Measurements from ENCODE around the gene EEPD1. TPM values are rescaled to one million over a fixed set of nuclear protein-coding genes. Genes with fewer than 3 reads are reported as not detected.
"Not testable (repeated sequence)": the region's sequence is repeated elsewhere in the genome, so short reads cannot be mapped to it uniquely, and the experiment has no call there.

Gene EEPD1
- total and polyA plus RNA-seq, 2 donors: 9.7 to 18.4 TPM

DNA sequence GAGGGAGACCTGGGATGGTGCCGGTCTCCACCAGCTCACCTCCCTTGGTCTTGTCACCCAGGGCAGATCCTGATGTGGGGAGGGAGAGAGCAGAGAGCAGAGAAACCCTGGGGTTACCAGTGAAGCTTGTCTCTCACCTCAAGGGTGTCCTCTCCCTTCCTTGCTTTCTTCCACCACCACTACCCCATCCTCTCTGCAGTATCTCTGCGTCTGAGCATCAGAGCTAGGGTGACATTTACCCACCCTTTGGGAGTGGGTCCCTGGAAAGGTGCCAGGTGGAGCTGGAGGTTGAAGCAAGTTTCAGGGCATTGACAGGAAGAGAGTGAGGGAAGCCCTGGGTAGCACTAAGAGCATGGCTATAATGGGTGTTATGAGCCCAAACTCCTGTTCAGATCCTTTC, 161.4 kb downstream of the EEPD1 start:
- no peaks in the 10 kb centered on the region for H3K36me3 ChIP-seq (ENCODE audit: insufficient read depth)
- DNase-seq (ENCODE audit: extremely low spot score): no peak
- H3K4me1 ChIP-seq (ENCODE audit: insufficient read depth): no peaks in the 10 kb centered on the region
- 95% methylated on average over 2 of the region's 2 CpGs for WGBS
- no peak overlapping the region for H3K27ac ChIP-seq (ENCODE audit: low read depth)
- no peak overlapping the region for H3K4me3 ChIP-seq (ENCODE audit: low read depth, low read length)

GRCh38 chr7:36315309-36315944, 162.4 kb downstream of the EEPD1 start:
- DNase-seq (ENCODE audit: extremely low spot score): no peak
- no peak overlapping the region for H3K27ac ChIP-seq (ENCODE audit: low read depth)
- H3K4me1 ChIP-seq (ENCODE audit: insufficient read depth): no peaks in the 10 kb centered on the region
- H3K4me3 ChIP-seq (ENCODE audit: low read depth, low read length): no peak overlapping the region
- no peaks in the 10 kb centered on the region for H3K36me3 ChIP-seq (ENCODE audit: insufficient read depth)
- WGBS: 77% methylated on average over 9 of the region's 9 CpGs

DNA sequence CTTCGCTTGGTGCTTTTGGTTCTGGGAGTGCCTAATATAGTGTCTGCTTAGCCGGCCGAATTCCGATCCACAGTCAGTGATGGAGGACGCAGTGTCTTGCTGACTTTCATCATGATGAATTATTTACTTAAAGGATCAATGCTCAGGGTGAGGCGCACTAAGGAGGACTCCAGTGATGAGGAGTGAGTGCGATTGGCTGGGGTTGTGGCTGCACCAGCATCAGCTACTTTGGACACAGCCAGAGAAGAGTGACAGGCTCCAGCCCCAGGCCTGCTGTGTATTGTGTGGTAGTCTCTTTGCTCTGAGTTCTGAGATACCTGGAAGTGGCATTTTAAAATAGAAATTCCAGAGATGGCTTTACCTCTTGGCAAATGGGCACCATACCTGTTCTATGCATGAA, 163.3 kb downstream of the EEPD1 start:
- no peak for DNase-seq (ENCODE audit: extremely low spot score)
- Histone ChIP-seq H3K4me1 (ENCODE audit: insufficient read depth) (no peaks in the 10 kb centered on the region), H3K36me3 (ENCODE audit: insufficient read depth) (no peaks in the 10 kb centered on the region), H3K27ac (ENCODE audit: low read depth) (no peak overlapping the region), H3K4me3 (ENCODE audit: low read depth, low read length) (no peak overlapping the region)
- WGBS: 96% methylated on average over 7 of the region's 7 CpGs

- 94% methylated on average over 1 of the region's 1 CpG for WGBS
Observed at GRCh38 chr7:36317276-36317675, 164.2 kb downstream of the EEPD1 start.

DNA sequence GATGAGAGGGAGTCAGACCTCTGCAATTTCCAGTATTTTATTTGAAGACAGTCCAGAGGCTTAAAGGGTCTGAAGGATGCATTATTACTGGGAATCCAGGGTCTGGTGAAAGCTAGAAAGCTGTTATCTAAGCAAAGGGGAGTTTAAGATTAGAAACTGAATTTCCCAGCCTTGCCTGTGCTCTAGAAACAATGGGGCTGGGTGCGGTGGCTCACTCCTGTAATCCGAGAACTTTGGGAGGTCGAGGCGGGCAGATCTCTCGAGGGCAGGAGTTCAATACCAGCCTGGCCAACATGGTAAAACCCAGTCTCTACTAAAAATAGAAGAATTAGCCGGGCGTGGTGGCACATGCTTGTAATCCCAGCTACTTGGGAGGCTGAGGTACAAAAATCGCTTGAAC, 165.1 kb downstream of the EEPD1 start:
- Histone ChIP-seq H3K4me1 (ENCODE audit: insufficient read depth) (no peaks in the 10 kb centered on the region), H3K4me3 (ENCODE audit: low read depth, low read length) (no peak overlapping the region), H3K36me3 (ENCODE audit: insufficient read depth) (no peaks in the 10 kb centered on the region), H3K27ac (ENCODE audit: low read depth) (no peak overlapping the region)
- 86% methylated on average over 8 of the region's 8 CpGs for WGBS
- DNase-seq (ENCODE audit: extremely low spot score): no peak

More at GRCh38 chr7:36317276-36317675, 164.2 kb downstream of the EEPD1 start:
- no peaks in the 10 kb centered on the region for H3K36me3 ChIP-seq (ENCODE audit: insufficient read depth)
- no peak for DNase-seq (ENCODE audit: extremely low spot score)
- no peaks in the 10 kb centered on the region for H3K4me1 ChIP-seq (ENCODE audit: insufficient read depth)
- no peak overlapping the region for H3K4me3 ChIP-seq (ENCODE audit: low read depth, low read length)
- no peak overlapping the region for H3K27ac ChIP-seq (ENCODE audit: low read depth)

DNA sequence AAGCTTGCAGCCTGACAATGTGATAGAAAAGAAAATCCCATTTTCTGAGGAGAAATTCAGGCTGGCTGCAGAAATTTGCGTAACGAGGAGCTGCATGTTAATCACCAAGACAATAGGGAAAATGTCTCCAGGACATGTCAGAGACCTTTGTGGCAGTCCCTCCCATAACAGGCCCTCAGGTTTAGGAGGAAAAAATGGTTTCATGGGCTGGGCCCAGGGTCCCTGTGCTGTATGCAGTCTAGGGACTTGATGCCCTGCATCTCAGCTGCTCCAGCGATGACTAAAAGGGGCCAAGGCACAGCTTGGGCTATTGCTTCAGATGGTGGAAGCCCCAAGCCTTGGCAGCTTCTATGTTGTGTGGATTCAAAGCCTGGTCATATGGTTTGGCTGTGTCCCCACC, 168.2 kb downstream of the EEPD1 start:
- DNase-seq (ENCODE audit: extremely low spot score); H3K36me3 ChIP-seq (ENCODE audit: insufficient read depth): not testable (repeated sequence)
- 96% methylated on average over 3 of the region's 3 CpGs for WGBS

DNA sequence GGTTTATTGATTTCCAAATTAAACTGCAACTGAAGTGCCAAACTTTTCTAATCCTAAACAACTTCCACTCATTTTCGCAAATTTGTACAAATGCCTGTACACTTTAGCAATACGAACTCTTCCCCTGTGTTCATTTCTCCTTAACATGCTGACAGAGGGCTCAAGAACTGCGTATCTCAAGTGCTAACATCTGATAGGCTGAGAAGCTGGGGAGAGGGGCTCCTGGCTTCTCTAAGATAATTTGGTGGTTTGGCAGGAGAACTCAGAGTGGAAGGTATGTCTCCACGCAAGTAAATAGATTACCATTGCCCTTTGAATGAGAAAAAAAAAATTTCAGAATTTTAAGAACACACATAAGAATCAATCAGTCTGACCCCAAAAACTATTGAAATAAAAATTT, 183.3 kb downstream of the EEPD1 start:
- 87% methylated on average over 4 of the region's 4 CpGs for WGBS
- DNase-seq (ENCODE audit: extremely low spot score): no peak
- Histone ChIP-seq H3K4me1 (ENCODE audit: insufficient read depth) (no peaks in the 10 kb centered on the region), H3K27ac (ENCODE audit: low read depth) (no peak overlapping the region), H3K4me3 (ENCODE audit: low read depth, low read length) (no peak overlapping the region), H3K36me3 (ENCODE audit: insufficient read depth) (no peaks in the 10 kb centered on the region)

More for the DNA sequence above, 168.2 kb downstream of the EEPD1 start:
- not testable (repeated sequence) for H3K4me3 ChIP-seq (ENCODE audit: low read depth, low read length); H3K27ac ChIP-seq (ENCODE audit: low read depth); H3K4me1 ChIP-seq (ENCODE audit: insufficient read depth)

DNA sequence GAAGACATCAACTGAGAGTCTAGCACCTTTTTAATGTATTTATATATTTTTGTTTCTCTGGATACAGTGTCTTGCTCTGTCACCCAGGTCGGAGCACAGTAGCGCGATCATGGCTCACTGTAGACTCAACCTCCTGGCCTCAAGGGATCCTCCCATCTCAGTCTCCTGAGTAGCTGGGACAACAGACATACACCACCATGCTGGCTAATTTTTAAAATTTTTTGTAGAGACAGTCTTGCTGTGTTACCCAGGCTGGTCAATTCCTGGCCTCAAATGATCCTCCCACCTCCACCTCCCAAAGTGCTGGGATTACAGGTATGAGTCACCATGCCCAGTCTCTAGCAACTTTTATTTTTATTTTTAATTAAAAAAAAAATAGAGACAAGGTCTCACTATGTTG, 185.2 kb downstream of the EEPD1 start:
- no peak for DNase-seq (ENCODE audit: extremely low spot score)
- Histone ChIP-seq H3K27ac (ENCODE audit: low read depth) (no peak overlapping the region), H3K4me3 (ENCODE audit: low read depth, low read length) (no peak overlapping the region), H3K4me1 (ENCODE audit: insufficient read depth) (no peaks in the 10 kb centered on the region), H3K36me3 (ENCODE audit: insufficient read depth) (no peaks in the 10 kb centered on the region)
- WGBS: 99% methylated on average over 3 of the region's 3 CpGs

DNA sequence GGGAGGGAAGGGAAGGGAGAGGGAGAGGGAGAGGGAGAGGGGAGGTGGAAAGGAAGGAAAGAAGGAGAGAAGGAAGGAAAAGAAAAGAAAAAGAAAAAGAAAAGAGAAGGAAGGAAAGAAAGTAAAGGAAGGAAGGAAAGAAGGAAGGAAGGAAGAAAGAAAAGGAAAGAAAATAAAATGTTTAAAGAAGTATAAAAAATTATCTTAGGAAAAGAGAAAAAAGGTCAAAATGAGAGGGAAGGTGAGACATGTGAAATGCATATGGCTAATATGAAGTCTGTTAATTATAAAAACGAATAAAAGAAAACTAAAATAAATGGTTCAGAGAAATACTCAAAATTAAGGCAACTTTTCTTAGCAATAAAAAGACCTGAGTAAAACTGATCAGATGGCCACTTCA, 190.5 kb downstream of the EEPD1 start:
- Histone ChIP-seq H3K27ac (ENCODE audit: low read depth) (no peak overlapping the region), H3K4me3 (ENCODE audit: low read depth, low read length) (no peak overlapping the region), H3K36me3 (ENCODE audit: insufficient read depth) (no peaks in the 10 kb centered on the region), H3K4me1 (ENCODE audit: insufficient read depth) (no peaks in the 10 kb centered on the region)
- 94% methylated on average over 1 of the region's 1 CpG for WGBS
- DNase-seq (ENCODE audit: extremely low spot score): no peak

DNA sequence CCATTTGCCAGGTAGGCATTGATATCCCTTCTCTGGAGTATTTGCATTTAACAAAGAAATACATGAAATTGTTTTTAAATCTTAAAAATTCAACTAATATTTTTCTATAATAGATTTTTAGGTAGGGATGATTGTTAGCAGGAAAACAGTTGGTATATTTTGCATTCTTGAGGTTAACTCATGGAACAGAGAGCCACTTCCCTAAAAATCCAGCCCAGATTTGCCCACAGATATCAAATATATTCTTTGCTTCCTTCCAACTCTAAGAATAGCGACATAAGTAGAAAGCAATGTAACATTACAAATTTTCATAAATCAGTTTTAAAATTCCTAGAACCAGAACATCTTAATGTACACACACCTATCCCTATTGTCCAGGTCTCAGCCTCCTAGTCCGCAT, 191.6 kb downstream of the EEPD1 start:
- H3K36me3 ChIP-seq (ENCODE audit: insufficient read depth): no peaks in the 10 kb centered on the region
- no peaks in the 10 kb centered on the region for H3K4me1 ChIP-seq (ENCODE audit: insufficient read depth)
- H3K4me3 ChIP-seq (ENCODE audit: low read depth, low read length): no peak overlapping the region
- no peak for DNase-seq (ENCODE audit: extremely low spot score)
- H3K27ac ChIP-seq (ENCODE audit: low read depth): no peak overlapping the region
- 87% methylated on average over 2 of the region's 2 CpGs for WGBS

DNA sequence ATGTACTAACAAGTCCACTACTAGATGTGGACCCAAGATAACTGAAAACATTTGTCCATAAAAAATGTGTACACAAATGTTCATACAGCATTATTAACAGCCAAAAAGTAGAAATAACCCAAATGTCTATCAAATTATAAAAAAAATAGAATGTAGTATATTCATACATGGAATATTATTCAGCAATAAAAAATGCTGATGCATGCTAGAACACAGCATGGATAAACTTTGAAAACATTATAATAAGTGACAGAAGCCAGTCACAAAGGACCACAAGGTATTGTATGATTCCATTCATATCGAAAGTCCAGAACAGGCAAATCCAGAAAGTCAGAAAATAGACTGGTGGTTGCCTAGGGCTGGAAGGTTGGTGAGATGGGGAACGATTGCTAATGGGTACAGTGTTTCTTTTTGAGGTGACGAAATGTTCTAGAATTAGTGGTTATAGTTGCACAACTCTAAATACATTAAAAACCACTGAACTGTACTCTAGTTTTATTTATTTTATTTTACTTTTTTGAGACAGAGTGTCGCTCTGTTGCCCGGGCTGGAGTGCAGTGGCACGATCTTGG, 193.3 kb downstream of the EEPD1 start:
- no peaks in the 10 kb centered on the region for H3K4me1 ChIP-seq (ENCODE audit: insufficient read depth)
- H3K36me3 ChIP-seq (ENCODE audit: insufficient read depth): no peaks in the 10 kb centered on the region
- DNase-seq (ENCODE audit: extremely low spot score): no peak
- WGBS: 92% methylated on average over 6 of the region's 6 CpGs
- H3K4me3 ChIP-seq (ENCODE audit: low read depth, low read length): no peak overlapping the region
- H3K27ac ChIP-seq (ENCODE audit: low read depth): no peak overlapping the region

DNA sequence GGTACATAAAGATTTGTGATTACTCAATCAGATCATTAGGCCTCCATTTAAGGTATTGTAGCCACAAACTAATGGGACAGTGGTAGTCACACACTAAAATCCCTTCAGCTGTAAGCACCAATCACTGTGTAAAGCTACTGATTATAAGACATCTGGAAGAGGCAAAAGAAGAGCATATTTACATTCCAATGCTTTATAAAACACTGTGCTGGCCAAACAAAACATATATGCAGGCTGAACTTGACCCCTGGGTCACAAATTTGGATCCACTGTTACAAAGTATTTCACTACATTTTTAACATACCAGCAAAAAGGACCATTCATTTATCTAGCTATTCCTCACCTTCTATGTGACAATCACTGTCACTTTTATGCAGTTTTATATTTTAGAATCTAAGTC, 195.2 kb downstream of the EEPD1 start:
- Histone ChIP-seq H3K36me3 (ENCODE audit: insufficient read depth) (no peaks in the 10 kb centered on the region), H3K4me3 (ENCODE audit: low read depth, low read length) (no peak overlapping the region), H3K27ac (ENCODE audit: low read depth) (no peak overlapping the region), H3K4me1 (ENCODE audit: insufficient read depth) (no peaks in the 10 kb centered on the region)
- DNase-seq (ENCODE audit: extremely low spot score): no peak

GRCh38 chr7:36348771-36349170, 195.7 kb downstream of the EEPD1 start:
- Histone ChIP-seq H3K27ac (ENCODE audit: low read depth) (no peak overlapping the region), H3K4me3 (ENCODE audit: low read depth, low read length) (no peak overlapping the region), H3K4me1 (ENCODE audit: insufficient read depth) (no peaks in the 10 kb centered on the region), H3K36me3 (ENCODE audit: insufficient read depth) (no peaks in the 10 kb centered on the region)
- WGBS: 95% methylated on average over 3 of the region's 3 CpGs
- no peak for DNase-seq (ENCODE audit: extremely low spot score)

- H3K27ac ChIP-seq (ENCODE audit: low read depth): no peak overlapping the region
- no peaks in the 10 kb centered on the region for H3K4me1 ChIP-seq (ENCODE audit: insufficient read depth)
- H3K36me3 ChIP-seq (ENCODE audit: insufficient read depth): no peaks in the 10 kb centered on the region
- no peak for DNase-seq (ENCODE audit: extremely low spot score)
- 81% methylated on average over 2 of the region's 2 CpGs for WGBS
- H3K4me3 ChIP-seq (ENCODE audit: low read depth, low read length): no peak overlapping the region
Observed at GRCh38 chr7:36349626-36350025, 196.6 kb downstream of the EEPD1 start.

Measured in urinary bladder (tissue), 4 donors.